GM18519 (cell line): ENCODE results near the gene MLX.
"Not testable (repeated sequence)": the region's sequence is repeated elsewhere in the genome, so short reads cannot be mapped to it uniquely, and the experiment has no call there.

Source experiments
- ATAC-seq: cut with Tn5 transposase; IDR thresholded peaks from one replicate; pipeline ENCODE4 v1.9.1; 2021; ENCODE audit warnings: mild to moderate bottlenecking, moderate library complexity; ENCODE audit not compliant: unreplicated experiment, low FRiP score

MLX gene

GRCh38 chr17:42554250-42555121, 12.4 kb upstream of the MLX start:
- peak; percentile 56 for ATAC-seq

DNA sequence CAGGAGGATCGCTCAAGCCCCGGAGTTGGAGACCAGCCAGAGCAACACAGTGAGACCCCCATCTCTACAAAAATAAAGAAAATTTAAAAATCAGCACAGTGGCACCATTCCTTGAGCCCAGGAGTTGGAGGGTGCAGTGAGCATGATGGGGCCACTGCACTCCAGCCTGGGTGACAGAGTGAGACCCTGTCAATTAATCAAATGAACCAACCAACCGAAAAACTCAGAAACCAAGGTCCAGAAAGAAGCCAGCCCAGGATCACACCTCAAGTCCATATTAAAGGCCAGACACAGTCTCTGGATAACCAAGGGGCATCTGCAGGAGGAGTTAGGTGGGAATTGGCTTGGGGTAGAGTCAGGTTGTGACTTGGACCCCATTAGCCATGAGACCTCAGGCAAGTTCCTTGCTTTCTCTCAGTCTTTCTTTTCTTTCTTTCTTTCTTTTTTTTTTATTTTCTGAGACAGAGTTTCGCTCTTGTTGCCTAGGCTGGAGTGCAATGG, 11.7 kb upstream of the MLX start:
- ATAC-seq = no peak

GRCh38 chr17:42555961-42556617, 10.8 kb upstream of the MLX start:
- ATAC-seq = not testable (repeated sequence)

DNA sequence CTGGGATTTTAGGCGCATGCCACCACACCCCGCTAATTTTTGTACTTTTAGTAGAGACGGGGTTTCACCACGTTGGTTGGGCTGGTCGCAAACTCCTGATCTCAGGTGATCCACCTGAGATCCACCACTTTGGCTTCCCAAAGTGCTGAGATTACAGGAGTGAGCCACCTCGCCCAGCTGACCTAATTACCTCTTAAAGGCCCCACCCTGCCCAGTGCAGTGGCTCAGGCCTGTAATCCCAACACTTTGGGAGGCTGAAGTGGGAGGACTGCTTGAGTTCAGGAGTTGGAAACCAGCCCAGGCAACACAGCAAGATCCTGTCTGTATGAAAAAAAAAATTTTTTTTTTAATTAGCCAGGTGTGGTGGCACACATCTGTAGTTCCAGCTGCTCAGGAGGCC, 7.8 kb upstream of the MLX start:
- no peak for ATAC-seq

- ATAC-seq = no peak
These were observed 6.7 kb upstream of the MLX start for GRCh38 chr17:42560246-42560645.

DNA sequence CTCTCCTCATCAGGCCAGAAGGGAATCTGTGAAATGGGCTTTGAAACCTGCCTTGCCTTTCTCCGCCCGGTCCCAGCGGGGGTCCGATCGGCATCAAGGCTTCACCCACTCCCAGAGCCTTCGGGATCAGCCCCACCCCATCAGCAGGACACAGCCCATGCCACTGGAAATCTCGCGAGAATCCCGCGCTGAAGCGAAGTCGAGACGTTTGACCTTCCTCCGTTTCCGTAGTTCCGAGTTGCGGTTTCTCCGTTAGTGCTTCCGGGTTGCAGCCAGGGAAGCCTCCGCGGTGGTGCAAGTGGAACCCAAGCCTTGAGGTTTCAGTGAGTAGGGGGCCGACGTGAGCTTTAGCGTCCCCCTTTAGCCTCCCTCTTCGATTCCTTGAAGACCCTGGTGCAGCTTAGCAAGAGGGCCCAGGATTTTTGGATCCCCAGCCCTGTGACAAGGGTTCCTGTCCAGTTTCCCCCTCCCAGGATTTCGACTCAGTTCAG, 5.0 kb upstream of the MLX start, which contains the start of gene COASY:
TSS of gene COASY (plus strand) at position 252 of the 491 bp plus-strand sequence. CDS start 475 bp downstream, outside the sequence.
- no peak for ATAC-seq

GRCh38 chr17:42562388-42563142, 4.3 kb upstream of the MLX start:
- no peak for ATAC-seq

- ATAC-seq = no peak
These were observed 3.8 kb upstream of the MLX start for GRCh38 chr17:42563143-42563509.

- no peak for ATAC-seq
These were observed 3.4 kb upstream of the MLX start for GRCh38 chr17:42563543-42563942.

GRCh38 chr17:42563950-42564349, 3.0 kb upstream of the MLX start:
- no peak for ATAC-seq

DNA sequence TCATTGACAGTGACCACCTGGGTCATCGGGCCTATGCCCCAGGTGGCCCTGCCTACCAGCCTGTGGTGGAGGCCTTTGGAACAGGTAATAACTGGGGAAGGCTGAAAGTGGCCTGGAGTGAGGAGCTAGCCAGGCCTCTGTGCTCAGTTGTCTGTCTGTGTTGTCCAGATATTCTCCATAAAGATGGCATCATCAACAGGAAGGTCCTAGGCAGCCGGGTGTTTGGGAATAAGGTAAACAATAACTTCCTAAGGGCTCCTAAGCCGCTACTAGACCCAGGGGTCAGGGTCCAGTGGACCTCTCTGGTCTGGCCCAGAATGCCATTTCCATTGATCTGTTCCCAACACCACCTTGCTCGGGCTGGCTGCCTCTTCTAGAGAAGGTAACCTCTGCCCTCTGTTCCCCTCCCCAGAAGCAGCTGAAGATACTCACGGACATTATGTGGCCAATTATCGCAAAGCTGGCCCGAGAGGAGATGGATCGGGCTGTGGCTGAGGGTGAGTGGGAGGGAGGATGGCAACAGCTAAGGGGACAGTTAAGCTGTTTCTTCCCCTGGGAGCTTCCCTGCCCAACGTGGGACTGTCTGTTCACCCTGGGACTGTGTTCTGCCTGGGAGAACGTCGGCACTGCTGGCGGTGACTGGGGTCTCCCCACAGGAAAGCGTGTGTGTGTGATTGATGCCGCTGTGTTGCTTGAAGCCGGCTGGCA, 1.9 kb upstream of the MLX start:
- ATAC-seq = no peak

- no peak for ATAC-seq
These were observed 1.2 kb upstream of the MLX start for GRCh38 chr17:42565523-42566214.

DNA sequence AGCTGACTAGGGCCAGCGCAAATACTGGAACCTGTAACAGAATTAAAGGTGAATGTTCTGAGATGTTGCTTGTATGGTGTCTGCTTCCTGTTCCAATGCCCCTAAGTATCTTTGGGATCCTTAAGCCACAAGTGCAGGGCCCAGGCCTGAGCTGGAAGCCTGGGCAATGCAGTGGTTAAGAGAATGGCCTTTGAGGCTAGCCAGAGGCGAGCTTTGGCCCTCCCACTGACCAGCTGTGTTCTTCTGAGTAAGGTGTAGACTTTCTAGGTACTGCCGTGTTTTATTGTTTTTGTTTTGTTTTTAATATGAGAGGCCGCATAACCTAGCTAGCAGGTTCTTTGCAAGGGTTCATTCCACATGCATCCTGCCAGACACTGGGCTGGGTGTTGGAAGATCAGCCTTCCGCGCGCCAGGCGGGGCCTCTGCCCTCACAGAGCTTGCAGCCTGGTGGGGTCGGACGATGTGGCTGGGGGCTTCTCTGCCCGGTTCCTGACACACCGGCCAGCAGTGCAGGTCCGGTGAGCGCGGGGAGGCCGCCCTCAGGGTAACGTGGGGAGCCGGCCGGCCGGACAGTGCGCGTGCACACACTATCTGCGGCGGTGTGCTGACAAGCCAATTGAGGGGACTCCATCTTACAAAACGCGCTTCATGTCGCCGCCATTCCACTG, 551 bp upstream of the MLX start:
- no peak for ATAC-seq

DNA sequence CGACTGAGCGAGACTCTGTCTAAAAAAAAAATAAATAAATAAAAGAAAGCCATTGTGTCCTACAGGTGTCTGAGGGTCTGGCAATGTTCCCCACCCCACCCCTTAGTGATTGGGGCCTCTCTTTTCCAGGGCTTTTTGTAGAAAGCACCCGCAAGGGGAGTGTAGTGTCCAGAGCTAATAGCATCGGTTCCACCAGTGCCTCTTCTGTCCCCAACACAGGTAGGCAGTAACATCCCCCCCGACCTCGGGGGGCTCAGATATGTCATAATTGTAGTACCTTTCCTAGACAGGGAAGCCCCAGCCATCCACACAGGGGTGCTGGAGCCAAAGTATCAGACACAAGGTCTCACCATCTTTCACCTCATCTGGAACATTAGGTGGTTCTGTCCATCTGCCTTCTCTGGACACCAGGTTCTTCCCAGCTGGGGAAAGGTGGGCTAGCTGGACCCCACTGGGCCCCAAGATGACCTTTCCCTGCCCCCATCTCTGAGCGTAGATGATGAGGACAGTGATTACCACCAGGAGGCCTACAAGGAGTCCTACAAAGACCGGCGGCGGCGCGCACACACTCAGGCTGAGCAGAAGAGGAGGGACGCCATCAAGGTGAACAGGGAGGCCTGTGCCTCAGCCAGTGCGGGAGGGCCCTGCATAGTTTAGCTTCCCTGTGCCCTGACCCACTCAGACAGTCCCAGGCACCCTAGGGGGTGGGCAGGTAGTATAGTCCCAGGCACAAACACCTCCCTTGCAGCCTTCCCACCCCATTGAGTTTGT, 1.6 kb downstream of the MLX start:
- no peak for ATAC-seq

DNA sequence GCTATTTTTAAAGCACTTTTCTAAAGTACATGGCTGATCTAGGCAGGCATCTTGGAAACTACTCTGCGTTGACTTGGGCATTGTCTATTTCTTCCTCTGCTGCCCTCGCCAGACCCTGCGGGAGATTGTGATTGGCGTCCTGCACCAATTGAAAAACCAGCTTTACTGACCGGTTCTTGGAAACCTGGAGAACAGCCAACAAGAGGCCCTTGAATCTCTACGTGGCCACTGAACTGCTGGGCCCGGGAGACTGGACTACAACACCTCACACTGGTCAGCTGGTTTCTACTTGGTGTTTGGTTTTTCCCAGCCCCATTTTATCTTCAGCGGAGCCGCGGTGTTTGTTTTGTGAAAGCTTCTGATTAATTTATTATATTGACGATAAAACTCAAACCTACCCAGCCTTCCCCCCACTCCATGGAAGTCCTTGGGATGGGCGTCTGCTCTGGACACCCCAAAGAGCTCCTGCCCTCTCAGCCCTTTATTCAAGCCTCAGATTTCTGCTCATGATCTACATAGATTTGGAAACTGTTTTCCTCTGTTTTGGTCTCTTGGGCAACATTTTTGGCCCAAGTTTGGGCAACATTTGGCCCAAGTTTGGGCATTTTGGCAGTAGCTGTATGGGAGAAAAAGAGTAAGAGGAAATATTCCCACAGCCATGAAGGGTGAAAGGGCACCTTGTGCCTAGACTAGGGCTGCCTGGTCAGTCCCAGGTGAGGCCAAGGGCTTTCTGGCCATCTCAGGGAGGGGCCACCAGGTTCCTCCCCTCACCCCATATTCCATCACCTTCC, 4.7 kb downstream of the MLX start:
- ATAC-seq = no peak

GRCh38 chr17:42573095-42573494, 6.2 kb downstream of the MLX start:
- no peak for ATAC-seq

- ATAC-seq = no peak
These were observed 7.6 kb downstream of the MLX start for GRCh38 chr17:42574463-42574862.

DNA sequence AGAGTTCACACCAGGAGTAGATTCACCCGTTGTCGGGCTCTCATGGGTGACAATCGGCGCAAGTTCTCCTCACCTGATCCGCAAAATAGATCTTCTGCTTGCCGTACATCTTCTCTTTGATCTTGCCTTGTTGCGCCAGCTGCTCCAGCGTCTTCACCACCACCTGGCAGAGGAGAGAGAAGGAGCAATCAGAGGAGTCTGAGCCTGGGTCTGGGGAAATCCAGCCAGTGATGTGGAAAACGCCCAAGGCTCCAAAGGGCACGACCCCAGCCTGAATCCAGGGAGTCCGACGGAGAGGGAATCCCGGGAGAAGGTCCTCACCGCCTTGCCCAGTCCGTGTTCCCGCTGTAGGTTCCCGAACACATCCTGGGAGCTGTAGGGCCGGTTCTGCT, 10.2 kb downstream of the MLX start:
- no peak for ATAC-seq
